Keratinocyte (primary cell): ENCODE data around the gene HRC. TPM values are rescaled to one million over a fixed set of nuclear protein-coding genes. Genes with fewer than 3 reads are reported as not detected.
A peak's percentile ranks its signal among the peaks of the same experiment; 100 is the strongest.

Experiments used
- DNase-seq: peaks from one replicate; pipeline ENCODE4 v3.0.0-alpha.2; 2011; ENCODE audit warnings: low read depth, missing footprints, low spot score
- FAIRE-seq: peaks from 2 replicates; lab custom pipeline; 2011; peaks lifted over from hg19 to GRCh38; lab: Jason Lieb, UNC
- H2AFZ ChIP-seq: 2 replicates; pipeline ENCODE4 v1.6.0; 2012; ENCODE audit warnings: low read length, control low read depth, inconsistent platforms; ENCODE audit not compliant: control insufficient read depth
- H3K27ac ChIP-seq: 2 replicates; pipeline ENCODE4 v1.5.1; 2011; ENCODE audit warnings: low read length; ENCODE audit not compliant: control insufficient read depth, insufficient read depth
- H3K27me3 ChIP-seq: 3 replicates; pipeline ENCODE4 v1.6.0; 2011; ENCODE audit warnings: low read length; ENCODE audit not compliant: control insufficient read depth, insufficient read depth; ENCODE audit errors: extremely low read depth
- H3K36me3 ChIP-seq, 2 experiments: 2 replicates in 1 of 2; 3 replicates in 1 of 2; pipeline ENCODE4 v1.5.1; 2011; ENCODE audit warnings: low read length in 2 of 2, mild to moderate bottlenecking in 1 of 2; ENCODE audit not compliant: control insufficient read depth in 2 of 2, insufficient read depth in 2 of 2; ENCODE audit errors: extremely low read depth in 1 of 2
- H3K4me1 ChIP-seq: 3 replicates; pipeline ENCODE4 v1.5.1; 2011; ENCODE audit warnings: low read length; ENCODE audit not compliant: control insufficient read depth, insufficient read depth; ENCODE audit errors: extremely low read depth
- H3K4me2 ChIP-seq: 3 replicates; pipeline ENCODE4 v1.6.0; 2011; ENCODE audit warnings: low read depth, low read length; ENCODE audit not compliant: control insufficient read depth, insufficient read depth; ENCODE audit errors: extremely low read depth
- H3K4me3 ChIP-seq, 3 experiments: fragments of 200-600 bp in 1 of 3; sonication (generic) in 1 of 3; 2 replicates in 2 of 3; 3 replicates in 1 of 3; pipeline ENCODE4 v1.5.1; 2011 to 2016; ENCODE audit warnings: low read length in 3 of 3, mild to moderate bottlenecking in 3 of 3, control low read depth in 2 of 3, inconsistent platforms in 1 of 3, low read depth in 1 of 3, mixed read lengths in 1 of 3, mixed run types in 1 of 3, moderate library complexity in 1 of 3; ENCODE audit not compliant: control insufficient read depth in 2 of 3, insufficient read depth in 2 of 3; ENCODE audit errors: extremely low read depth in 1 of 3
- H3K79me2 ChIP-seq: 2 replicates; pipeline ENCODE4 v1.6.0; 2012; ENCODE audit warnings: low read length; ENCODE audit not compliant: control insufficient read depth, insufficient read depth
- H3K9ac ChIP-seq: 3 replicates; pipeline ENCODE4 v1.6.0; 2011; ENCODE audit warnings: low read length; ENCODE audit not compliant: control insufficient read depth, insufficient read depth; ENCODE audit errors: extremely low read depth
- H3K9me1 ChIP-seq: 3 replicates; pipeline ENCODE4 v1.6.0; 2011; ENCODE audit warnings: low read length; ENCODE audit not compliant: control insufficient read depth, insufficient read depth; ENCODE audit errors: extremely low read depth
- H3K9me3 ChIP-seq: 2 replicates; pipeline ENCODE4 v1.5.1; 2012; ENCODE audit warnings: low read depth, low read length; ENCODE audit not compliant: control insufficient read depth
- H4K20me1 ChIP-seq: 3 replicates; pipeline ENCODE4 v1.6.0; 2011; ENCODE audit warnings: low read length; ENCODE audit not compliant: control insufficient read depth, insufficient read depth; ENCODE audit errors: extremely low read depth
- CTCF ChIP-seq, 3 experiments: IDR thresholded peaks in 1 of 3; conservative IDR thresholded peaks in 1 of 3; optimal IDR thresholded peaks in 1 of 3; 2 replicates in 2 of 3; 3 replicates in 1 of 3; pipeline versions ENCODE3 to v1.5.1; 2011; ENCODE audit warnings: low read length in 3 of 3, mild to moderate bottlenecking in 3 of 3, moderate library complexity in 2 of 3, control low read depth in 1 of 3, inconsistent platforms in 1 of 3; ENCODE audit not compliant: insufficient read depth in 2 of 3; ENCODE audit errors: extremely low read depth in 1 of 3
- EZH2 ChIP-seq: IDR thresholded peaks from one replicate; pipeline ENCODE4 v1.6.1; 2012; ENCODE audit warnings: inconsistent platforms, mild to moderate bottlenecking, low read length, moderate library complexity
- dilution Hi-C: fragments of 300-500 bp; cut with MboI; formaldehyde crosslinking; loops from one replicate; pipeline ENCODE4 v1.7.0; 2020; ENCODE audit warnings: low sequenced_read_pairs; ENCODE audit not compliant: extremely low pct_ligation_motif_present
- polyA plus RNA-seq, 5 experiments: library from polyadenylated mRNA; depleted of rRNA in 3 of 5; stranded (reverse) in 3 of 5; stranded (forward) in 1 of 5; unstranded in 1 of 5; fragments of >200 nt; gene quantifications; 1 replicate in 1 of 5; 2 replicates in 3 of 5; 3 replicates in 1 of 5; pipeline versions ENCODE4 v1.2.1 to v1.2.3, GENCODE V29; 2011 to 2012; ENCODE audit warnings: missing spikeins in 2 of 5, low read depth in 1 of 5, low replicate concordance in 1 of 5

Gene HRC
- polyA plus RNA-seq, 1 donor (not counting 4 experiments of a cell fraction or from before 2014, with no cell fraction given) = 0.08 TPM

DNA sequence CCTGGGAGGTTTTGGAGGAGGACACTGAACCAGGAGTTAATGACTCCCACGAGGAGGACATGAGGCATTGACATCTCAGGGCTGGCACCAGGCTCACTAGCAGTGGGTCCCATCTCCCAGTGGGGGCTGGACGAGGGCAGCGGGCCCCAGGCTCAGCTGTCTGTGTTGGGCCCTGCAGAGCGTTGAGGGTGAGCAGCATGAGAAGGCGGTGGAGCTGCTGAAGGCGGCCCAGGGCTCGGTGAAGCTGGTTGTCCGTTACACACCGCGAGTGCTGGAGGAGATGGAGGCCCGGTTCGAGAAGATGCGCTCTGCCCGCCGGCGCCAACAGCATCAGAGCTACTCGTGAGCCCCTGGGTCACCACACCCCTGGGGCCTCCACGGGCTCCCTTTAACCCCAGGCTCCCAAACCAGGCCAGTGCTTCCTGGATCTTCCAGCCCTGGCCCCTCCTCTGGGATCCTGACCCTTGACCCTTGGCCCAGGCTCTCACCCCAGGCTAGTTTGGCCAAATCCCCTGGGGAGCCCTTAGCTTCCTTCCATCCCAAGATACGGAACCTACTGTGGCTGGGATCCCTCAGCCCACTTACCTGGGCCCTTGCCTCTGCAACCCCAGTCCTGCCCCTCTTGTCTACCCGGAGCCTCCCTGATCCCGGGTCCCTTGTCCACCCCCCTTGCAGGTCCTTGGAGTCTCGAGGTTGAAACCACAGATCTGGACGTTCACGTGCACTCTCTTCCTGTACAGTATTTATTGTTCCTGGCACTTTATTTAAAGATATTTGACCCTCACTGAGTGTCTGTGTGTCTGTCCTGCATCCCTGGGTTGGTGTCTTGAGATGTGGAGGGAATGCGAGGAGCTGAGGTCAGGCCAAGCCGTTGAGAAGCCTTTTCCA lies 37.3 kb downstream of the HRC start:
- H3K4me1 ChIP-seq = peaks cover 17% of the 10 kb centered on the region
- H3K27me3 ChIP-seq = no peaks in the 10 kb centered on the region
- dilution Hi-C loops = no loop called here
- TF ChIP-seq CTCF (optimal IDR thresholded peaks at IDR 0.05 in 1 of 3, IDR thresholded peaks at IDR 0.05 in 1 of 3, conservative IDR thresholded peaks at IDR 0.05 in 1 of 3; ENCODE audit: extremely low read depth in 1 of 3, insufficient read depth in 2 of 3, low read length in 3 of 3) = no peak
- TF ChIP-seq EZH2 = no peak
- H3K9me1 ChIP-seq = no peaks in the 10 kb centered on the region
- no peaks in the 10 kb centered on the region for H3K79me2 ChIP-seq
- peak overlapping the region; percentile 83 for H3K9ac ChIP-seq
- no peaks in the 10 kb centered on the region for H4K20me1 ChIP-seq
- FAIRE-seq = no peak
- peak overlapping the region; percentile 98 for H3K4me2 ChIP-seq
- H3K4me3 ChIP-seq = peak overlapping the region; percentile 55 to 85 (median 83)
- H3K36me3 ChIP-seq = no peaks in the 10 kb centered on the region
- peak overlapping the region; percentile 87 for H3K27ac ChIP-seq
- H3K9me3 ChIP-seq = no peaks in the 10 kb centered on the region
- H2AFZ ChIP-seq = peak overlapping the region; percentile 83
- DNase-seq = no peak

DNA sequence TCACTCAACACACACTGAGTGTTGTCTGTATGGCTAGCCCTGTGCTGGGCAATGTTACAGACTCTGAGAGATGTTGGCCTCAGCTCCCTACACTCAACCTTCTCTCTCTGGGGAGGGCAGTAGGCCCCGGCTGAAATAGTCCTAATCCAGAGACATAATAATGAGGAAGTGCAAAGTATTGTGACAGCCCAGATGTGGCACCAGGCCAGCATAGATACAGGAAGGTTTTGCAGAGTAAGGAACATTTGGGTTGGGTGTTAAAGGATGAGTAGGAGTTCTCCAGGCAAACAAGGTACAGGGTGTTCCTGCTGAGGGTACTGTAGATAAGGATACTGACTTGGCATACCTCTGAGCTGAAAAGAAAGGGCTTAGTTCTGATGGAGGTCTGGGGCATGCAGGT lies 38.7 kb downstream of the HRC start:
- DNase-seq = no peak
- Histone ChIP-seq H3K27ac (no peak overlapping the region), H3K4me1 (peaks cover 17% of the 10 kb centered on the region), H2AFZ (no peak overlapping the region), H3K36me3 (no peaks in the 10 kb centered on the region), H3K4me2 (no peak overlapping the region), H3K9me1 (no peaks in the 10 kb centered on the region), H3K9me3 (no peaks in the 10 kb centered on the region), H3K4me3 (no peak overlapping the region), H3K9ac (no peak overlapping the region), H3K79me2 (no peaks in the 10 kb centered on the region), H4K20me1 (no peaks in the 10 kb centered on the region), H3K27me3 (no peaks in the 10 kb centered on the region)
- dilution Hi-C loops = no loop called here
- TF ChIP-seq CTCF (optimal IDR thresholded peaks at IDR 0.05 in 1 of 3, IDR thresholded peaks at IDR 0.05 in 1 of 3, conservative IDR thresholded peaks at IDR 0.05 in 1 of 3; ENCODE audit: extremely low read depth in 1 of 3, insufficient read depth in 2 of 3, low read length in 3 of 3) (no peak), EZH2 (no peak)
- no peak for FAIRE-seq
